Measurements from ENCODE around the gene NAALADL2. TPM values are rescaled to one million over a fixed set of nuclear protein-coding genes. Genes with fewer than 3 reads are reported as not detected.

The NAALADL2 gene
- total and polyA plus RNA-seq, 9 of the 15 experiments (the other 6 are each of a cell fraction or from before 2014, with no cell fraction given), result 0.29 to 1.1 (median 0.79) TPM; not detected in 1

GRCh38 chr3:175434561-175434960 lies 575.4 kb downstream of the NAALADL2 start:
- Histone ChIP-seq H4K20me1 (replicated peaks; ENCODE audit: control insufficient read depth, insufficient read depth, low read length) (no peaks in the 10 kb centered on the region), H3K27ac (ENCODE audit: extremely low read depth, low read depth, low read length) (no peak overlapping the region), H3K4me3 (no peak overlapping the region), H2AFZ (ENCODE audit: low read depth, low read length) (no peak overlapping the region), H3K9me1 (ENCODE audit: control insufficient read depth, insufficient read depth, low read length) (no peaks in the 10 kb centered on the region), H3K4me1 (replicated peaks in 1 of 2; ENCODE audit: control insufficient read depth in 2 of 2, insufficient read depth in 2 of 2, low read length in 2 of 2) (no peaks in the 10 kb centered on the region), H3K36me3 (ENCODE audit: control insufficient read depth, insufficient read depth, low read length) (no peaks in the 10 kb centered on the region), H3K79me2 (ENCODE audit: control insufficient read depth, insufficient read depth, low read length) (no peaks in the 10 kb centered on the region), H3K9ac (ENCODE audit: insufficient read depth in 1 of 2, low read depth in 2 of 2, low read length in 2 of 2) (no peak overlapping the region), H3K4me2 (ENCODE audit: insufficient read depth, low read length) (no peak overlapping the region), H3K9me3 (replicated peaks; ENCODE audit: control insufficient read depth, insufficient read depth, low read depth, low read length) (no peaks in the 10 kb centered on the region; the same call in 1 of the 2 replicates), H3K27me3 (ENCODE audit: control insufficient read depth in 2 of 2, insufficient read depth in 2 of 2, low read length in 2 of 2) (no peaks in the 10 kb centered on the region)
- ChIA-PET CTCF (ENCODE audit: low intra/inter-chr PET ratio) (no interaction called here), POLR2A (no interaction called here)
- FAIRE-seq (no peak), ATAC-seq (no peak), DNase-seq (ENCODE audit: extremely low read depth in 1 of 4, low spot score in 3 of 4) (no peak)
- in situ Hi-C loops (cut with MboI), result no loop called here
- TF ChIP-seq HDAC2 (IDR thresholded peaks at IDR 0.05) (no peak), EHMT2 (IDR thresholded peaks at IDR 0.05) (no peak), FOXA3 (CRISPR knock-in tag; conservative IDR thresholded peaks at IDR 0.05 in 1 of 2, IDR thresholded peaks at IDR 0.05 in 1 of 2) (no peak), SIRT6 (IDR thresholded peaks at IDR 0.05; ENCODE audit: low read depth, low read length) (no peak), ZNF239 (CRISPR knock-in tag; IDR thresholded peaks at IDR 0.05) (no peak), ZNF436 (CRISPR knock-in tag; IDR thresholded peaks at IDR 0.05) (no peak), E2F5 (CRISPR knock-in tag; IDR thresholded peaks at IDR 0.05) (no peak), CREM (IDR thresholded peaks at IDR 0.05; ENCODE audit: low read depth) (no peak), CBX2 (IDR thresholded peaks at IDR 0.05; ENCODE audit: insufficient read depth, low read length, poor library complexity, severe bottlenecking) (no peak), SMAD1 (IDR thresholded peaks at IDR 0.05; ENCODE audit: low read depth, low read length, partially characterized antibody) (no peak)
- no TSS peak for BruUV-seq (replicated peaks)
- intact Hi-C loops (cut with micrococcal nuclease), result no loop called here
